Natural killer cell (primary cell): ENCODE data around the gene SNAPC3. TPM values are rescaled to one million over a fixed set of nuclear protein-coding genes. Genes with fewer than 3 reads are reported as not detected.

Experiments used
- ATAC-seq, 3 donors: fragments of 150-1000 bp in 2 of 3; fragments of 200-7000 bp in 1 of 3; cut with Tn5 transposase; 1 replicate in 1 of 3; 2 replicates in 2 of 3; pipeline ENCODE4 v1.10.0; 2021; ENCODE audit warnings: mild to moderate bottlenecking in 2 of 3, moderate library complexity in 2 of 3
- DNase-seq, 2 donors: peaks; one replicate each; pipeline versions ENCODE4 v3.0.0 to v3.0.0-alpha.2; 2013 to 2021; ENCODE audit warnings: mixed read lengths in 1 of 2
- H3K27ac ChIP-seq: one replicate; pipeline ENCODE4 v1.5.1; 2013; ENCODE audit warnings: mild to moderate bottlenecking, low read length
- H3K27me3 ChIP-seq: one replicate; pipeline ENCODE4 v1.6.1; 2013; ENCODE audit warnings: low read length; ENCODE audit not compliant: control insufficient read depth, insufficient read depth
- H3K36me3 ChIP-seq: one replicate; pipeline ENCODE4 v1.6.1; 2013; ENCODE audit warnings: low read length; ENCODE audit not compliant: control insufficient read depth, insufficient read depth
- H3K4me1 ChIP-seq: one replicate; pipeline ENCODE4 v1.6.1; 2013; ENCODE audit warnings: low read length; ENCODE audit not compliant: control insufficient read depth, insufficient read depth
- H3K4me3 ChIP-seq: one replicate; pipeline ENCODE4 v1.5.1; 2013; ENCODE audit warnings: low read length
- H3K9me3 ChIP-seq: one replicate; pipeline ENCODE4 v1.6.1; 2013; ENCODE audit warnings: low read length; ENCODE audit not compliant: control insufficient read depth, insufficient read depth
- H3K27ac Mint-ChIP-seq, 2 donors: one replicate each; pipeline ENCODE4 v1.8.0; 2022; ENCODE audit warnings: mild to moderate bottlenecking in 2 of 2, mixed read lengths in 2 of 2, moderate library complexity in 1 of 2
- H3K27me3 Mint-ChIP-seq, 2 donors: one replicate each; pipeline ENCODE4 v1.8.0; 2022; ENCODE audit warnings: low read depth in 2 of 2, mixed read lengths in 2 of 2
- H3K36me3 Mint-ChIP-seq: one replicate; pipeline ENCODE4 v1.8.0; 2022; ENCODE audit warnings: mixed read lengths
- H3K4me1 Mint-ChIP-seq, 2 donors: one replicate each; pipeline ENCODE4 v1.8.0; 2022; ENCODE audit warnings: mixed read lengths in 2 of 2
- H3K4me3 Mint-ChIP-seq: one replicate; pipeline ENCODE4 v1.8.0; 2022; ENCODE audit warnings: mild to moderate bottlenecking, moderate library complexity, mixed read lengths
- H3K9me3 Mint-ChIP-seq, 2 donors: one replicate each; pipeline ENCODE4 v1.8.0; 2022; ENCODE audit warnings: mixed read lengths in 2 of 2
- WGBS: methylation state at CpG from one replicate; pipeline ENCODE4 v1.1.7; 2013; ENCODE audit warnings: missing lambda C conversion rate; ENCODE audit not compliant: insufficient coverage; 5-methylcytosine and 5-hydroxymethylcytosine counted together
- intact Hi-C: fragments of 100-400 bp; cut with micrococcal nuclease; formaldehyde crosslinking; loops from one replicate; pipeline ENCODE4 v1.14.2; 2022
- total RNA-seq, 4 donors: library from RNA; stranded (reverse); fragments of 120-200 nt in 1 of 4; gene quantifications; one replicate each; pipeline versions ENCODE4 v1.2.3 to v1.2.4, GENCODE V29; 2013 to 2022
- TF ChIP-seq, protein P1 (sequence below): fragments of 200-600 bp; IDR thresholded peaks from one replicate; pipeline ENCODE4 v1.8.0; 2022; ENCODE audit warnings: antibody characterized with exemption

SNAPC3 gene
- total RNA-seq, 3 donors from 2014 or later (not counting 1 experiment from before 2014, with no cell fraction given): 18.5 to 22.2 (median 19.2) TPM

DNA sequence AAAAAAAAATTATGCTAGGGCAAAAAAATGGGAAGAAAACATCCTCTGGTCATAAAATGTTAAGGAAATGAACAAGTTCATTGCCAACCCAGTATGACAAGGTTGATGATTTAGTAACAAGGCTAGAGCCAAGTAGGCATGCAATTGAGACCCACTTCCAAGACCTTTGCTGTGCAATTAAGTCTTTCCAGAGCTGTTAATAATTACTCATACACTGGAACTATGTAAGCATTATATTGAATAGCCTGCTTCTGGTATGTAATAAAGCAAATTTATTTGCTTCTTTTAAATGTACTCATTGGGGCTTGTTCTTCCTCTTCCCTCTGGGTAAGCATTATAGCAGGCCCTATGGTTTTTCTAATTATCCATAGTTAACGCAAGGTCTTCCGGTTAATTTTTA lies 32.5 kb upstream of the SNAPC3 start:
- Mint-ChIP-seq H3K4me1 (no peaks in the 10 kb centered on the region), H3K36me3 (no peaks in the 10 kb centered on the region), H3K27ac (no peak overlapping the region), H3K4me3 (no peak overlapping the region), H3K27me3 (no peaks in the 10 kb centered on the region), H3K9me3 (no peaks in the 10 kb centered on the region)
- no peak overlapping the region for H3K27ac ChIP-seq
- no peaks in the 10 kb centered on the region for H3K4me1 ChIP-seq
- no peak for DNase-seq
- intact Hi-C loops: no loop called here
- no peaks in the 10 kb centered on the region for H3K9me3 ChIP-seq
- no peak overlapping the region for H3K4me3 ChIP-seq
- H3K36me3 ChIP-seq: no peaks in the 10 kb centered on the region
- TF ChIP-seq, protein P1, sequence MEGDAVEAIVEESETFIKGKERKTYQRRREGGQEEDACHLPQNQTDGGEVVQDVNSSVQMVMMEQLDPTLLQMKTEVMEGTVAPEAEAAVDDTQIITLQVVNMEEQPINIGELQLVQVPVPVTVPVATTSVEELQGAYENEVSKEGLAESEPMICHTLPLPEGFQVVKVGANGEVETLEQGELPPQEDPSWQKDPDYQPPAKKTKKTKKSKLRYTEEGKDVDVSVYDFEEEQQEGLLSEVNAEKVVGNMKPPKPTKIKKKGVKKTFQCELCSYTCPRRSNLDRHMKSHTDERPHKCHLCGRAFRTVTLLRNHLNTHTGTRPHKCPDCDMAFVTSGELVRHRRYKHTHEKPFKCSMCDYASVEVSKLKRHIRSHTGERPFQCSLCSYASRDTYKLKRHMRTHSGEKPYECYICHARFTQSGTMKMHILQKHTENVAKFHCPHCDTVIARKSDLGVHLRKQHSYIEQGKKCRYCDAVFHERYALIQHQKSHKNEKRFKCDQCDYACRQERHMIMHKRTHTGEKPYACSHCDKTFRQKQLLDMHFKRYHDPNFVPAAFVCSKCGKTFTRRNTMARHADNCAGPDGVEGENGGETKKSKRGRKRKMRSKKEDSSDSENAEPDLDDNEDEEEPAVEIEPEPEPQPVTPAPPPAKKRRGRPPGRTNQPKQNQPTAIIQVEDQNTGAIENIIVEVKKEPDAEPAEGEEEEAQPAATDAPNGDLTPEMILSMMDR: no peak
- no peaks in the 10 kb centered on the region for H3K27me3 ChIP-seq
- ATAC-seq: no peak
- WGBS: 92% methylated on average over 2 of the region's 2 CpGs

DNA sequence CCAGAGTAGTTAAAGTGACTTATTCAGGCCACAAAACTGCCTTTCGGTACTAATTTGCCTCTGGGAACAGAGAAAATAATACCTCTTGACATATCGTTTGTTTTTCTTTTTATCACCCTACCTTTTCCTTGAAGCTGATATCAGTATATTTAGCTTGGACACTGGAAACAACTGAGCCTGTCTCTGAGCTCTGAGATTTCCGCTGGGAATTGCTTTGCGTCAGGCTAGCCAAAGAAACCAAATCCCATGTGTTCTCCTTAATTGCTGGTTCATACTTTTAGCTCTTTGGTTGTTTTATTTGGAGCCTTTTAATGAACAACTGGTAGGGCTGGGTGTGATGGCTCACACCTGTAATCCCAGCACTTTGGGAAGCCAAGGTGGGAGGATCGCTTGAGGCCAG lies 30.3 kb upstream of the SNAPC3 start:
- Mint-ChIP-seq H3K36me3 (no peaks in the 10 kb centered on the region), H3K4me3 (no peak overlapping the region), H3K4me1 (no peaks in the 10 kb centered on the region), H3K27me3 (no peaks in the 10 kb centered on the region), H3K27ac (no peak overlapping the region), H3K9me3 (no peaks in the 10 kb centered on the region)
- Histone ChIP-seq H3K4me1 (no peaks in the 10 kb centered on the region), H3K36me3 (no peaks in the 10 kb centered on the region), H3K9me3 (no peaks in the 10 kb centered on the region), H3K27me3 (no peaks in the 10 kb centered on the region), H3K27ac (no peak overlapping the region), H3K4me3 (no peak overlapping the region)
- intact Hi-C loops: no loop called here
- TF ChIP-seq, protein P1: no peak
- WGBS: 94% methylated on average over 5 of the region's 5 CpGs
- DNase-seq: no peak
- ATAC-seq: no peak

DNA sequence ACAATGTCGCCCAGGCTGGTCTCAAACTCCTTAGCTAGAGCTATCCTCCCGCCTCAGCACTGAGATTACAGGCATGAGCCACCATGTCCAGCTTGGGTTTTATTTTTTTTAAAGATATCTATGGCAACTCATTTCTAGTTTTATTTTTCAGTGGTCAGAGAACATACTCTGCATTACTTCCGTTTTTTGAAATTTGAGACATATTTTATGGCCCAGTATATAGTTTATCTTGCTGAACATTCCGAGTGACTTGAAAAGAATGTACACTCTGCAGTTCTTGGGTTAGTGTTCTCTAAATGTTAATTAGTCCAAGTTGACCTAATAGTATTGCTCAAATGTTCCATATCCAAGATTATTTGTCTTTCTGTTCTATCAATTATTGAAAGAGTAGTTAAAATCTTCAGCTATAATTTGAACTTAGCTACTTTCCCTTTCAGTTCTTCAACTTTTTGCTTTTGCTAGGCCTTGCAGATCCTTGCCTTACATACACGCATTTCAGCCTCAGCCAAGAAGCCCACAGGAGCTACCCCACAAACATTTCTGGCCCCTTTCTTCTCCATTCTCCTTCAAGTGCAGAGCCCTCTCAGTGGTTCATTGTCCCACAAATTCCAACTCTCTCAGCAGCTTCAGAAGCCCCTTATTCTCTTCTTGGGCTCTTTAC lies 22.3 kb upstream of the SNAPC3 start:
- TF ChIP-seq, protein P1: no peak
- Mint-ChIP-seq H3K27me3 (no peaks in the 10 kb centered on the region), H3K9me3 (no peaks in the 10 kb centered on the region), H3K27ac (no peak overlapping the region), H3K36me3 (no peaks in the 10 kb centered on the region), H3K4me1 (peaks cover 0 to 6% of the 10 kb centered on the region in 2 donors), H3K4me3 (no peak overlapping the region)
- H3K9me3 ChIP-seq: no peaks in the 10 kb centered on the region
- intact Hi-C loops: no loop called here
- no peak overlapping the region for H3K4me3 ChIP-seq
- H3K36me3 ChIP-seq: no peaks in the 10 kb centered on the region
- DNase-seq (no peak), ATAC-seq (no peak)
- WGBS: 65% methylated on average over 5 of the region's 5 CpGs
- H3K4me1 ChIP-seq: no peaks in the 10 kb centered on the region
- H3K27ac ChIP-seq: no peak overlapping the region
- H3K27me3 ChIP-seq: no peaks in the 10 kb centered on the region

DNA sequence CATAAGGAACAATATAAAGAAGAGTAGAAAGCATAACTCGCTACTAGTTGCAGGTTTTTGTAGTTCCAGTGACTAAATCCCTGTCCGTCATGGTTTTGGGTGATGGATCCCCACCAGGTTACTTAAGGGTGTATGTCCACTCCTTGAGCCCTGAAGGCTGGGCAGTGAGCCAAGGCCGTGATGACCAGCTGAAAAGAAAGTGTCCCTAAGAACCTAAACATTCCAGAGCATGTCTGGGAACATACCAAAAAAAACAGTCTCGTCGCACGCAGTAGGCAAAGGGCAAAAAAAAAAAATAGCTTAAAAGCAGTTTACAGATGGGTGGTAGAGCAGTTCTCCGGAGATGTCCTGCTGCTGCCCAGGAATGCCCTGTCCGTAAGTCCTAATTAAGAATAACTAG lies 21.4 kb upstream of the SNAPC3 start:
- Mint-ChIP-seq H3K4me1 (peaks cover 0 to 6% of the 10 kb centered on the region in 2 donors), H3K27me3 (no peaks in the 10 kb centered on the region), H3K36me3 (no peaks in the 10 kb centered on the region), H3K9me3 (no peaks in the 10 kb centered on the region), H3K4me3 (no peak overlapping the region), H3K27ac (no peak overlapping the region)
- ATAC-seq: no peak
- no peaks in the 10 kb centered on the region for H3K36me3 ChIP-seq
- 92% methylated on average over 8 of the region's 8 CpGs for WGBS
- no peak overlapping the region for H3K4me3 ChIP-seq
- no peaks in the 10 kb centered on the region for H3K9me3 ChIP-seq
- H3K27me3 ChIP-seq: no peaks in the 10 kb centered on the region
- DNase-seq: no peak
- no peaks in the 10 kb centered on the region for H3K4me1 ChIP-seq
- TF ChIP-seq, protein P1: no peak
- H3K27ac ChIP-seq: no peak overlapping the region
- intact Hi-C loops: no loop called here
